GM19455 (cell line): ENCODE data around the gene CHL1.

Experiments used
- ATAC-seq: cut with Tn5 transposase; IDR thresholded peaks from one replicate; pipeline ENCODE4 v1.9.1; 2021; ENCODE audit not compliant: unreplicated experiment

The CHL1 gene

DNA sequence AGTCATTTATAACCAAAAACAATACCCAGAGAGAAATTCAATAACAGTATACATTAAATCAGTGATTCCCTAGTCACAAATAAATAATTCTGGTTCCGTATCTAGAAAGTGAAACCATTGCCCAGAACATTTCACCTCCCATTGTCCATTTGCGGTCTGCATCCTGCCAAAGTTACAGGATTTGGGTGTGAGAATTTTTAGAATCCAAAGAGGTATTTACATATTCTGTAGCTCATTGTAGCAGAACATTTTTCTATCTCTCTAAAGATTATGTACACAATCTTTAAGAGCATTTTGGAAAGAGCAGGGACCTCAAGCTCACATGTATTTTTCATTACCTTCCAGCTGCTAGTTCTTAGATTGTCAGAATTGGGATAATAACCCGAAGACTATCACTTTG is 261.6 kb downstream of the CHL1 start:
- ATAC-seq, result no peak

GRCh38 chr3:458653-459310 is 262.2 kb downstream of the CHL1 start:
- ATAC-seq, result no peak
